Naive thymus-derived CD8-positive, alpha-beta T cell (primary cell): ENCODE measurements around the gene COX18. TPM values are rescaled to one million over a fixed set of nuclear protein-coding genes. Genes with fewer than 3 reads are reported as not detected.

Experiments
- ATAC-seq, 2 donors: fragments of 150-1000 bp; cut with Tn5 transposase in 1 of 2; sonication (Bioruptor Pico), chemical (Tn5 transposase) in 1 of 2; 1 replicate in 1 of 2; 2 replicates in 1 of 2; pipeline ENCODE4 v1.10.0; 2021; ENCODE audit warnings: mild to moderate bottlenecking in 2 of 2, moderate library complexity in 2 of 2
- POLR2A ChIA-PET: fragments of 350-600 bp; sonication (Branson Sonifier 250); formaldehyde crosslinking; loops from one replicate; lab custom pipeline; 2021; ENCODE audit warnings: antibody characterized with exemption; lab: Charles Lee
- DNase-seq, 10 donors: peaks; one replicate each; pipeline versions ENCODE4 v3.0.0 to v3.0.0-alpha.2; 2020 to 2022
- H3K27ac Mint-ChIP-seq, 10 donors: one replicate each; pipeline ENCODE4 v1.8.0; 2020 to 2022; ENCODE audit warnings: mild to moderate bottlenecking in 10 of 10, mixed read lengths in 10 of 10, moderate library complexity in 4 of 10, inconsistent platforms in 1 of 10
- H3K27me3 Mint-ChIP-seq, 5 donors: one replicate each; pipeline ENCODE4 v1.8.0; 2021 to 2022; ENCODE audit warnings: mixed read lengths in 5 of 5
- H3K36me3 Mint-ChIP-seq, 3 donors: one replicate each; pipeline ENCODE4 v1.8.0; 2020 to 2022; ENCODE audit warnings: mixed read lengths in 3 of 3, mild to moderate bottlenecking in 2 of 3, inconsistent platforms in 1 of 3
- H3K4me1 Mint-ChIP-seq, 4 donors: one replicate each; pipeline ENCODE4 v1.8.0; 2021 to 2022; ENCODE audit warnings: mixed read lengths in 4 of 4
- H3K4me3 Mint-ChIP-seq, 10 donors: one replicate each; pipeline ENCODE4 v1.8.0; 2020 to 2022; ENCODE audit warnings: mild to moderate bottlenecking in 10 of 10, mixed read lengths in 10 of 10, moderate library complexity in 6 of 10, inconsistent platforms in 1 of 10
- H3K9me3 Mint-ChIP-seq, 9 donors: one replicate each; pipeline ENCODE4 v1.8.0; 2020 to 2022; ENCODE audit warnings: mixed read lengths in 9 of 9, mild to moderate bottlenecking in 3 of 9, inconsistent platforms in 1 of 9, moderate library complexity in 1 of 9
- polyA plus RNA-seq, 3 donors: library from polyadenylated mRNA; unstranded; fragments of 300-500 nt; fragmentation: Illumina TruSeq; gene quantifications; one replicate each; pipeline ENCODE4 v1.2.3, GENCODE V29; 2021
- total RNA-seq, 8 experiments: library from RNA in 2 of 8; stranded (reverse) in 2 of 8; gene quantifications; one replicate each; pipeline ENCODE4 v1.2.3 and lab custom pipeline; 2021 to 2026

Gene COX18
- total and polyA plus RNA-seq, 5 experiments from 2014 or later, result 5.0 to 20.2 (median 8.4) TPM

DNA sequence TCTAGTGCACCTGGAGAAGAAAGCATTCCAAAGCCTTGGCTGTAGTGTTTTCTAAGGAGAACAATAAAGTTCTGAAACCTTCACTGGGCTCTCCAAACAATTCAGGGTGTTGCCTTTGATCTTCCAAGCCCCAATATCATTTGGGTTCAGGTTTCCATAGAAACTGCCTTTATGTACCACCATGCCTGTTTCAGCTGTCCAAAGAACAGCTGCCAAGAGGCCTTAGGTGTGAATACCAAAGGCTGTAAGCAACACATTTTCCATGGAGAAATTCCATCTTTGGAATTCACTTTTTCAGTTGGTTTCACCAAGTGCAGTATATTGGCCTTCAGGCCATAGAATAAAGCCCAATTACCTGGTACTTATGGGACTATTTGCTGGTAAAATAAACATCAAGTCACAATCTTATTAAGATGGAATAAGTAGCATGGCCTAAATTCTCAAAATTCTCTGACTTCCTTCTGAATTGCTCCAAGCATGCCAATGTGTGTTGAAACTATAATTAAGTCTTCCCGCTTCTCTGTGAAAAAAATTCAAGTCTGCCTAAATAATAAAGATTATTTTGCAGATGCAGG is 61.9 kb downstream of the COX18 start:
- POLR2A ChIA-PET, result interaction anchor here (0.5 kb wide), 1 partner anchor 36 kb away, joined by 3 read pairs; no protein-coding TSS in a partner anchor
- H3K9me3 Mint-ChIP-seq, result peaks cover 0 to 23% (median 11%) of the 10 kb centered on the region in 9 donors
- ATAC-seq (no peak), DNase-seq (no peak)
- peaks cover 0 to 9% (median 5%) of the 10 kb centered on the region in 3 donors for H3K36me3 Mint-ChIP-seq
- H3K4me1 Mint-ChIP-seq, result no peaks in the 10 kb centered on the region
- H3K4me3 Mint-ChIP-seq, result no peak overlapping the region
- no peak overlapping the region for H3K27ac Mint-ChIP-seq
- peaks cover 11 to 39% (median 14%) of the 10 kb centered on the region in 5 donors for H3K27me3 Mint-ChIP-seq

DNA sequence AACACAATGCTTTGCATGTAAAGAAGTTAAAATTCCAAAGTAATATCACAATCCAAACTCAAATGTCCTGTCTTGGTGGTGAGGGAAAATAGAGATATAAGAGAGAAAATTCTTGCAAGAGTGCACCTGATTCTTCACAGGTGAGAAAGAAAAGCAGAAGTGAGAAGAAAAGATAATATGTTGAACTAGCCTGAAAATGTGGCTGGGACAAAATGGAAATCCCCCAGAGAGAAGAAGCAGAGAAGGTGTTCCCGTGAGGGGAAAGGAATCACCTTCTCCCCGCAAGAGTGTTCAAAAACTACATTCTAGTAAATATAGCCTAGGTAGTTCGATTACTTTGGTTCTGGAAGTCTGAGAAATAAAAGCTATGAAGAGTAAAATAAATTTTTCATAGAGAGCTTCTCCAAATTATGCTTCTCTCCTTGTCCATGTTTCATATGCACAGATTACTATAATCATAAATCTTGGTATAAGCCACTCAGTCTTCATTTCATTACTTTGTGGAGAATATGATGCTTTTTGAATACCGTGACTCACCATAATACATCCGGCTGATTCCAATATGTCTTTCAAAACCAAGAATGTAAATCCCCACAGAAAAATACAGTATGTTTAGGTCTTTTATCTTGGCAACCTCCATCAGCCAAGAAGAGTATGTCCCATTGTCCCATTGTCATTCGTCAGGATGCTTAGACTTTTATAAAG is 63.1 kb downstream of the COX18 start:
- peaks cover 0 to 9% (median 3%) of the 10 kb centered on the region in 3 donors for H3K36me3 Mint-ChIP-seq
- POLR2A ChIA-PET, result no interaction called here
- no peak for DNase-seq

DNA sequence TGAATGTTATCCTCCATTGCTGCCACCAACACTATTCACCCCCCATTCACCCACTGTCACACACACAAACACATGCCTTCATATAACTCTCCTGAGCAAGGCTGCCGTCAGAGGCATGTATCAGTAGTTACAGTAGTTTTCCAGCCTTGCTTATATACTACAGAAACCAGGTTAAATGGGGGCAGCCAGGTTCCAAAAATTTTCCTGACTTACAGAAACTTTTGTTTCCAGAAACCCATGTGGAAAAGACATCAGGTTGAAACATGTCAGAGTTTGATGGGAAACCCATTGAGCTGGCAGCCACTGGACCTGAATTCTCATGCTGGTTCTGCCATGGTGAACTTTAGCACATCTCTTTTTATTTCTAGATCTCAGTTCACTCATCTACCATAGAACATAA is 64.0 kb downstream of the COX18 start:
- no peak overlapping the region for H3K4me3 Mint-ChIP-seq
- DNase-seq, result no peak
- no peaks in the 10 kb centered on the region for H3K4me1 Mint-ChIP-seq
- peaks cover 10 to 54% (median 16%) of the 10 kb centered on the region in 5 donors for H3K27me3 Mint-ChIP-seq
- ATAC-seq, result no peak
- H3K36me3 Mint-ChIP-seq, result peaks cover 0 to 9% (median 3%) of the 10 kb centered on the region in 3 donors
- POLR2A ChIA-PET, result no interaction called here
- peaks cover 0 to 21% (median 8%) of the 10 kb centered on the region in 9 donors for H3K9me3 Mint-ChIP-seq
- no peak overlapping the region for H3K27ac Mint-ChIP-seq

More for the DNA sequence above, 63.1 kb downstream of the COX18 start:
- no peak for ATAC-seq
- H3K9me3 Mint-ChIP-seq, result peaks cover 0 to 23% (median 8%) of the 10 kb centered on the region in 9 donors
- H3K27ac Mint-ChIP-seq, result no peak overlapping the region
- H3K4me1 Mint-ChIP-seq, result no peaks in the 10 kb centered on the region
- peaks cover 10 to 50% (median 14%) of the 10 kb centered on the region in 5 donors for H3K27me3 Mint-ChIP-seq
- H3K4me3 Mint-ChIP-seq, result no peak overlapping the region

Other genes with a start within 250 kb of the COX18 start
- gene ANKRD17, start 189.1 kb upstream of the COX18 start, total RNA-seq, result 10 to 100 TPM; 63.4 to 67.6 TPM
- gene ANKRD17, start 189.1 kb upstream of the COX18 start, polyA plus RNA-seq, result 10 to 100 TPM in 2 of 3 donors, 1 to 10 TPM in 1; 9.9 to 16.5 (median 10.8) TPM